HG03520 (cell line): ENCODE results near the gene WRAP73.

Experiments used
- ATAC-seq: cut with Tn5 transposase; IDR thresholded peaks from one replicate; pipeline ENCODE4 v1.9.1; 2021; ENCODE audit warnings: mild to moderate bottlenecking, moderate library complexity; ENCODE audit not compliant: unreplicated experiment

The WRAP73 gene

DNA sequence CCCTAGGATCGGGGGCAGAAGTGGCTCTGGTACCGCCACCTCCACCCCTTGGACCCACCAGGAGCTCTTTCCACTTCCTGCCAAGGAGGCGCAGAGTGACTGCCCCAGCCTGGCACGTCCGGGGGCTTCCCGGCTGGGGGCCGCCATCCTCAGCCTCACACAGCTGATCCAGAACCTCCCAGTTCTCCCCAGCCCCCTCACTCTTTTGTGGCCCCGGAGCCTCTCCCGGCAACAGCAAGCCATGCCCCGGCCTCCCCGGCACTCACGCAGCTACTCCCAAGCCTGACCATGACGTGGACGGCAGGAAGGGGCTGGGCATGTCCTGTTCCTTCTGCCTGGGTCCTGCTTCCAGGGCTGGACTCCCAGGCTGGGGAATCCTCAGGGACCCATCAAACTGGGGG is 19.5 kb upstream of the WRAP73 start:
- ATAC-seq: no peak

GRCh38 chr1:3668585-3669300 is 18.8 kb upstream of the WRAP73 start:
- ATAC-seq: no peak

DNA sequence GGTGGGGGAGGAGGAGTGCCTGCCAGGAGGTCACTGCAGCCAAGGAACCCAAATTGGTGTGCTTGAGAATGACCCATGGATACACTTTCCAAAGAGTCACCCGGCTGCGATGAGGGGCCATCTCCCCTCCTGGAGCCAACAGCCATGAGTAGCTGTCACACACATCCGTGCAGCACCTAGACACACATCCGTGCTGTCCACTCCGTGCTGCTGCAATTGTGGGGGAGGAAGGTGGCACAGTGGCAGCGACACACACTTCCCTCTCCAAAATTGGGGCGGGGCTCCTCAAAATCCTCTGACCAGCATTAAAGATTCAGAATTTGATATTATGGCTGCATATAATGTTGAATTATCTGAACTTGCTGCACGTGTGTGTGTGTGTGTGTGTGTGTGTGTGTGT is 18.2 kb upstream of the WRAP73 start:
- ATAC-seq: no peak

DNA sequence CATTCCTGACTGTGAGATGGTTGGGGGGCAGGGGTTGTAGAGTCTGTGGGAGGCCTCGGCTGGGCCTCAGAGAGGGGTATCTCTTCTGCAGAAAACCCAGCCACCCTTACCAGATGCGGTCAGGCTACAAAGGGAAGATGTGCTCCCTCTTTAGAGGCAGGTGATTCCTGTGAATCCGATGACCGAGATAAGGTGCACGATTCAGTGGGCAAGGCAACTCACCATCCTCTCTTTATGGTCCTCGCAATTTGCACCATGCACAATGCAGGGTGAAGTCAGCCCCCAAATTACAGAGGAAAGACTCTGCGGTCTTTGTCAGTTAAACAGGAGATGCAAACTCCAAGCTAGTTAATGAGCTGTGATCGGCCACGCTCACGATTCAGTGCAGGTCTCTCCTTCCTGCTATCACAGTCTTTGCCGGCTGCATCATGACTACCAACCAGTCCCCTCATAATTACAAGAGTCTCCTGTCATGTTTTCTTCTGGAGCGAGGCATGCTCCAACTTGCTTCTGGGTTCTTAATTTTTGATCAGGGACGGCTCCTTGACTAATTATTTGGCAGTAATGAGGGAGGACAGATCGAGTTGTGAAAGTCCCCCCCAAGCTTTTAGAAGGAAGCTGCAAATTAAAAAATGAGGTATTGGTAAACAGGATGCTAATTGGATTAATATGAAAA is 14.9 kb upstream of the WRAP73 start:
- no peak for ATAC-seq

- no peak for ATAC-seq
These were observed 14.2 kb upstream of the WRAP73 start for GRCh38 chr1:3663999-3664699.

DNA sequence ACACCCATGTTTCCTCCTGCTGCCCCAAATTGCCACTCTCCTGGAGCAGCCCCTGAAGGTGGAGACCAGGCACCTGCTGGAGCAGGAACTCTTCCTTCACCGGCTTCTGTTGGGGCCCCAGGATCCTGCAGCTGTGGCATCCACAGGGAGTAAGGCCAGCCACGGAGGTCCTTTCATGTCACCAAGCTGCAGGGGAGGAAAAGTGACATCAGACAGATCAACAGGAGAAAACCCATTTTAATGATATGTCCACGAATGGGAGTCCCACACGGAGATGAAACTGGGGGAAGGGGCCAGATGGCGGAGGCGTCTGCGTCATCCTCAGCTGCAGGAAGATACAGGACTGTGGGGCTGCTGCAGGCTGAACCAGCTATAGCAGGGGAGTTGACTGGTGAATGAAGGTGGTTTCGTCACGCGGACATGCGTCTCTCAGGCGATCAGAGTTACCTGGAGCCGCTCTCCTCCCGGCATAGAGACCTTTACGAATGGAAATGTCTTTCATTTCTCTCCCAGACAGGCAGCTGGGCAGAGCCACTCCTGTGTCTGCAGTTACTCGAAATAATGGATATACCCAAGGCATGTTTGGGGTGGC is 12.3 kb upstream of the WRAP73 start:
- no peak for ATAC-seq

- no peak for ATAC-seq
These were observed 11.7 kb upstream of the WRAP73 start for GRCh38 chr1:3661631-3662030.

- ATAC-seq: no peak
These were observed 10.8 kb upstream of the WRAP73 start for GRCh38 chr1:3660704-3661103.

GRCh38 chr1:3659093-3659492 is 9.2 kb upstream of the WRAP73 start:
- no peak for ATAC-seq

DNA sequence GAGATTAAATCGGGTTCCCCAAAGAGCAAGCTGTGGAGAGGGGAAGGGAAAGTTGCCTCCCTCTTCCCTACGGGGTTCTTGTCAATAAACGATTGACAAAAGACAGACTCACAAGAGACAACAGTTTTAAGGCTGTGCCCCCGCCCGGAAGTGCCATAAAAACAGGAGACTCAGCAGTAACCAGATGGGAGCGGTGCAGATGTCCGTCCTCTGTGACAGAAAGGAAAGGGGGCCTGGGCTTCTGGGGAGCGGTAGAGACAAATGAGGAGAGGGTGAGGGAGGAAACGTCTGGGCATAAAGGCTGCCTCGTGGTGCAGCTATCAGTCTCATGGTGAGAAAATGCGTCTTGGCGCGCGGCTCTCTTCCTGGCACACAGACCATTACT is 8.3 kb upstream of the WRAP73 start:
- ATAC-seq: no peak

- no peak for ATAC-seq
These were observed 7.8 kb upstream of the WRAP73 start for GRCh38 chr1:3657578-3658230.

DNA sequence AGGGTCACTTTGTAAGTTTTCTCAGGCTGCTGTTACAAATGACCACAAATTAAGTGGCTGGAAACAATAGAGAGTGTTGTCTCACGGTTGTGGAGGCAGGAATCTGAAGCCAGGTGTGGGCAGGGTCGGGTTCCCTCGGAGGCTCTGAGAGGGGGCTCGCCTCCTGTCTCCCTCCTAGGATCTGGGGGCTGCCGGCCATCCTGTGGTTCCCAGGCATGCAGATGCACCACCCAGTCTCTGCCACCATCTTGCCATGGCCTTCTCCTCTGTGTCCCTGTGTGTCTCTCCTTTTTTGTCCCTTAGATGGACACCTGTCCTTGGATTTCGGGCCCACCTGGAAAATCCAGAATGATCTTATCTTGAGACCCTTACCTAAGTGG is 7.2 kb upstream of the WRAP73 start:
- ATAC-seq: no peak

GRCh38 chr1:3656450-3657095 is 6.7 kb upstream of the WRAP73 start:
- ATAC-seq: peak; percentile 65

- ATAC-seq: no peak
These were observed 4.8 kb upstream of the WRAP73 start for GRCh38 chr1:3654549-3655281.

GRCh38 chr1:3653286-3653618 is 3.3 kb upstream of the WRAP73 start:
- ATAC-seq: no peak

DNA sequence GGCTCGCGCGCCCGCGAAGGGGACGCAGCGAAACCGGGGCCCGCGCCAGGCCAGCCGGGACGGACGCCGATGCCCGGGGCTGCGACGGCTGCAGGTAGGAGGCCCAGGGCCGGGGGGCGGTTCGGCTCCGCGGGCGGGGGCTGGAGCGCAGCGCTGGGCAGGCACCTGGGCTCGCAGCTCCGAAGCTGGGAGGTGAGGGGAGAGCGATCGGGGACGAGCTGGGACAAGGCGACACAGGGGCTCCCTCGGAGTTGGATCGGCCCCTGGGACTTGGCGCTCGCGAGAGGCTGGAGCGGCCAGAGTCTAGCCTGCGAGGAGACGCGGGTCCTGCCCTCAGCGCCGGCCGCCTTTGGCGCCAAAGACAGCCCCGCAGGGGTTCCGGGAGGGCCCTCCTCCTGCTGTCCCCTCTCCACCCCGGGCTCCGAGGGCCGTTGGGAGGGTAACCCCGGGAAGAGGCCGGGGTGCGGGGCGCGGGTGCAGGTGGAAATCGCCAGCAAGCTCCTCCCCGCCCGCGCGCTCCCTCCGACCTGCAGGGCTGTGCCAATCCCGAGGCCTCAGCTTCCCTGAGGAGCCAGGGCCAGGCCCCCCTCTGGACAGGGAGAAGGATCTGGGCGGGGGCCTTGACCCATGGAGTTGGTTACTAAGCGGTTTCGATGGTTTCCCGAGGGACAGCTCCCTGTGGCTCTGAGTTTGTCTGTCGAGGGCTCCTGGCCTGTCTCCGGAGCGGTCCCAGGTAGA is 2.8 kb upstream of the WRAP73 start:
- no peak for ATAC-seq

GRCh38 chr1:3651930-3652547 is 2.1 kb upstream of the WRAP73 start, which contains the start of gene TP73:
TP73 (plus strand) TSS chr1:3652516; CDS start chr1:3682366, 29,850 bp downstream.
- ATAC-seq: no peak

GRCh38 chr1:3651026-3651929 is 1.4 kb upstream of the WRAP73 start:
- no peak for ATAC-seq
